ENCODE results near the gene ERCC8.
A peak's percentile ranks its signal among the peaks of the same experiment; 100 is the strongest.
"Not testable (repeated sequence)": the region's sequence is repeated elsewhere in the genome, so short reads cannot be mapped to it uniquely, and the experiment has no call there.

ERCC8 gene

GRCh38 chr5:60944904-60945812 lies at the start of gene ERCC8, which contains the start of gene NDUFAF2:
TSS of gene ERCC8 (minus strand) at chr5:60945070. CDS start at chr5:60945008, 62 bp downstream.
TSS of gene NDUFAF2 (plus strand) at chr5:60945205. CDS start at chr5:60945256, 51 bp downstream.
- peak; percentile 92 for DNase-seq

- DNase-seq, result no peak
Measured at GRCh38 chr5:60993875-60994571, 49.2 kb upstream of the ERCC8 start.

GRCh38 chr5:60993425-60993824 lies 48.6 kb upstream of the ERCC8 start:
- DNase-seq, result no peak

GRCh38 chr5:60992871-60993270 lies 48.0 kb upstream of the ERCC8 start:
- DNase-seq, result no peak

- DNase-seq, result no peak
Measured at GRCh38 chr5:60989790-60990189, 44.9 kb upstream of the ERCC8 start.

GRCh38 chr5:60982127-60982526 lies 37.3 kb upstream of the ERCC8 start:
- not testable (repeated sequence) for DNase-seq

GRCh38 chr5:60980511-60980910 lies 35.6 kb upstream of the ERCC8 start:
- DNase-seq, result no peak

- DNase-seq, result no peak
Measured at GRCh38 chr5:60978968-60979367, 34.1 kb upstream of the ERCC8 start.

GRCh38 chr5:60977956-60978737 lies 33.3 kb upstream of the ERCC8 start:
- DNase-seq, result no peak

GRCh38 chr5:60972231-60972630 lies 27.4 kb upstream of the ERCC8 start:
- no peak for DNase-seq

- DNase-seq, result peak; percentile 77
Measured at GRCh38 chr5:60961685-60962084, 16.8 kb upstream of the ERCC8 start.

- peak; percentile 21 for DNase-seq
Measured at GRCh38 chr5:60960591-60960990, 15.7 kb upstream of the ERCC8 start.

GRCh38 chr5:60959156-60959555 lies 14.3 kb upstream of the ERCC8 start:
- peak; percentile 42 for DNase-seq

- no peak for DNase-seq
Measured at GRCh38 chr5:60958712-60959111, 13.8 kb upstream of the ERCC8 start.

- no peak for DNase-seq
Measured at GRCh38 chr5:60958088-60958487, 13.2 kb upstream of the ERCC8 start.

- no peak for DNase-seq
Measured at GRCh38 chr5:60955239-60955638, 10.4 kb upstream of the ERCC8 start.

- no peak for DNase-seq
Measured at GRCh38 chr5:60948738-60949137, 3.9 kb upstream of the ERCC8 start.

GRCh38 chr5:60945813-60946187 lies 930 bp upstream of the ERCC8 start:
- peak; percentile 65 for DNase-seq

GRCh38 chr5:60943624-60944023 lies 1.2 kb downstream of the ERCC8 start:
- no peak for DNase-seq

GRCh38 chr5:60929024-60929423 lies 15.8 kb downstream of the ERCC8 start:
- DNase-seq, result no peak

GRCh38 chr5:60927450-60927849 lies 17.4 kb downstream of the ERCC8 start:
- DNase-seq, result no peak

- DNase-seq, result no peak
Measured at GRCh38 chr5:60918466-60918865, 26.4 kb downstream of the ERCC8 start.

- peak; percentile 29 for DNase-seq
Measured at GRCh38 chr5:60916646-60917045, 28.2 kb downstream of the ERCC8 start.

Data from fibroblast of upper back skin (primary cell).